T-helper 9 cell (primary cell): ENCODE data around the gene HSBP1L1.
"Not testable (repeated sequence)": the region's sequence is repeated elsewhere in the genome, so short reads cannot be mapped to it uniquely, and the experiment has no call there.

Source experiments
- DNase-seq: peaks from one replicate; pipeline ENCODE4 v3.0.0-alpha.2; 2020

HSBP1L1 gene

GRCh38 chr18:79987566-79987965 is 23.1 kb downstream of the HSBP1L1 start:
- DNase-seq = no peak

- peak; percentile 53 for DNase-seq
These were observed 23.6 kb downstream of the HSBP1L1 start for GRCh38 chr18:79988071-79988450.

- DNase-seq = peak; percentile 73
These were observed 24.2 kb downstream of the HSBP1L1 start, which contains the start of gene TXNL4A for GRCh38 chr18:79988451-79989194. Gene TXNL4A (minus strand): TSS chr18:79988563. CDS start chr18:79988392, 171 bp downstream.

- DNase-seq = no peak
These were observed 24.7 kb downstream of the HSBP1L1 start for GRCh38 chr18:79989195-79989497.

- no peak for DNase-seq
These were observed 27.1 kb downstream of the HSBP1L1 start for GRCh38 chr18:79991494-79991893.

- not testable (repeated sequence) for DNase-seq
These were observed 35.3 kb downstream of the HSBP1L1 start for GRCh38 chr18:79999701-80000100.

GRCh38 chr18:80000877-80001276 is 36.4 kb downstream of the HSBP1L1 start:
- no peak for DNase-seq

- DNase-seq = no peak
These were observed 38.0 kb downstream of the HSBP1L1 start for GRCh38 chr18:80002468-80002867.

GRCh38 chr18:80004600-80005342 is 40.3 kb downstream of the HSBP1L1 start:
- DNase-seq = no peak

GRCh38 chr18:80006724-80007123 is 42.3 kb downstream of the HSBP1L1 start:
- no peak for DNase-seq

- DNase-seq = no peak
These were observed 45.5 kb downstream of the HSBP1L1 start for GRCh38 chr18:80009661-80010550.

GRCh38 chr18:80010551-80010906 is 46.1 kb downstream of the HSBP1L1 start:
- DNase-seq = no peak

- not testable (repeated sequence) for DNase-seq
These were observed 47.2 kb downstream of the HSBP1L1 start for GRCh38 chr18:80011496-80012137.

- no peak for DNase-seq
These were observed 48.3 kb downstream of the HSBP1L1 start for GRCh38 chr18:80012714-80013113.
